ENCODE measurements around the gene HDAC4.

The HDAC4 gene

DNA sequence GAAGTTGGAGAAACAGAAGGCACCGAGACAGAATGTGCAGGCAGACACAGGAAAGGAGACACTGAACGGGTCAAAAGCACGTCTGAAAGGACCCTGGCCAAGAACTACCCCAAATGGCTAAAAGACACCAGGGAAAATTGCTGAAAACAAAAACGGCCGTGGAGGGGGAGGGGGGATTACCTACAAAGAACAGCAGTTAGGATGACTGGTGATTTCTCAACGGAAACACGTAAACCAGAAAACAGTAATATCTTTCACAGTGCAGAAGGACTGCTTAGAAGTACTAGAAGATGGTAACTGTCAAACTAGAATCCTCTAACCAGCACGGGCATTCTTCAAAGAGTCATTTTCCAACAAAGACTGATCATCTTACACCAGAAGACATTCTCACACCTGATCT, 142.6 kb downstream of the HDAC4 start:
- DNase-seq (ENCODE audit: low spot score): no peak
- in situ Hi-C loops (cut with MboI; ENCODE audit: low pct_unique_long_range_greater_than_20kb, low sequenced_read_pairs, unreplicated experiment): no loop called here
- TF ChIP-seq, protein P1, sequence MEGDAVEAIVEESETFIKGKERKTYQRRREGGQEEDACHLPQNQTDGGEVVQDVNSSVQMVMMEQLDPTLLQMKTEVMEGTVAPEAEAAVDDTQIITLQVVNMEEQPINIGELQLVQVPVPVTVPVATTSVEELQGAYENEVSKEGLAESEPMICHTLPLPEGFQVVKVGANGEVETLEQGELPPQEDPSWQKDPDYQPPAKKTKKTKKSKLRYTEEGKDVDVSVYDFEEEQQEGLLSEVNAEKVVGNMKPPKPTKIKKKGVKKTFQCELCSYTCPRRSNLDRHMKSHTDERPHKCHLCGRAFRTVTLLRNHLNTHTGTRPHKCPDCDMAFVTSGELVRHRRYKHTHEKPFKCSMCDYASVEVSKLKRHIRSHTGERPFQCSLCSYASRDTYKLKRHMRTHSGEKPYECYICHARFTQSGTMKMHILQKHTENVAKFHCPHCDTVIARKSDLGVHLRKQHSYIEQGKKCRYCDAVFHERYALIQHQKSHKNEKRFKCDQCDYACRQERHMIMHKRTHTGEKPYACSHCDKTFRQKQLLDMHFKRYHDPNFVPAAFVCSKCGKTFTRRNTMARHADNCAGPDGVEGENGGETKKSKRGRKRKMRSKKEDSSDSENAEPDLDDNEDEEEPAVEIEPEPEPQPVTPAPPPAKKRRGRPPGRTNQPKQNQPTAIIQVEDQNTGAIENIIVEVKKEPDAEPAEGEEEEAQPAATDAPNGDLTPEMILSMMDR (IDR thresholded peaks at IDR 0.05; ENCODE audit: extremely low read depth, insufficient read depth, missing control alignments): no peak

DNA sequence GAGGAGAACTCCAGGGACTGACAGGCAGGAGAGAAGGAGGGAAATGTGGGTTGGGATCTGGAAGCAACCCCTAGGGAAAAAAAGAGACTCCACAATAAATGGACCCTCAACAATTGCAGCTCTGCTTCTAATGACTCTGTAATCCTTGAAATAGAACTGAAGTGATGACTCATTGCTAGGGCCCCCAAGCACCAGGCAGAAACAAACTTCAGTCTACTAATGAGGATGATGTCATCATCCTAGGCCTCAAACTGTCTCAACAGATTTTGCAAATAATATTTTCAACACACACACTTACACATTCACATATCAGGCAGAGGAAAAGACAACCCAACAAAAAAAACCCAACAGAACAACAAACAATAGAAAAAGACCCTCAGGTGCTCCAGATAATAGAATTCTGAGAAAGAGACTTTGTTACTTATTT, 143.3 kb downstream of the HDAC4 start:
- TF ChIP-seq, protein P1 (IDR thresholded peaks at IDR 0.05; ENCODE audit: extremely low read depth, insufficient read depth, missing control alignments): no peak
- peak; percentile 75 for DNase-seq (ENCODE audit: low spot score)
- in situ Hi-C loops (cut with MboI; ENCODE audit: low pct_unique_long_range_greater_than_20kb, low sequenced_read_pairs, unreplicated experiment): no loop called here

DNA sequence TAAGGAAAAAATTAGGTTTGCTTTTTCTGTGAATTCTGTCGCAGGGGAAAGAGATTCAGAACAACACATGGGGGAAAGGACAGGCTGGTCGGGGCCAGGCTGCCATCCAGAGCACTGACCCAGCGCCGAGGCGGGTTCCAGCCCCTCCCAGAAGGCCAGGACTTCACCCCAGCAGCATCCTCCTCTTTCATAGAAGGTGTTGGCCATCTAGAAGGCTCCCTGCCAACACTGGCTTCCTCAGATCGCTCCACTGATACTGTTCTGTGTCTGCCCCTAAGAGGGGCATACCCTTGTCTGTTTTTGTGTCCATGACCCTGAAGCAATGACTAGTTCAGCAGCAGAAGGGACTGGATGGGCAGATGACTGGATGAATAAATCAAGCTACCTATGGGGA, 144.5 kb downstream of the HDAC4 start:
- DNase-seq (ENCODE audit: low spot score): no peak
- TF ChIP-seq, protein P1 (IDR thresholded peaks at IDR 0.05; ENCODE audit: extremely low read depth, insufficient read depth, missing control alignments): no peak
- in situ Hi-C loops (cut with MboI; ENCODE audit: low pct_unique_long_range_greater_than_20kb, low sequenced_read_pairs, unreplicated experiment): no loop called here

DNA sequence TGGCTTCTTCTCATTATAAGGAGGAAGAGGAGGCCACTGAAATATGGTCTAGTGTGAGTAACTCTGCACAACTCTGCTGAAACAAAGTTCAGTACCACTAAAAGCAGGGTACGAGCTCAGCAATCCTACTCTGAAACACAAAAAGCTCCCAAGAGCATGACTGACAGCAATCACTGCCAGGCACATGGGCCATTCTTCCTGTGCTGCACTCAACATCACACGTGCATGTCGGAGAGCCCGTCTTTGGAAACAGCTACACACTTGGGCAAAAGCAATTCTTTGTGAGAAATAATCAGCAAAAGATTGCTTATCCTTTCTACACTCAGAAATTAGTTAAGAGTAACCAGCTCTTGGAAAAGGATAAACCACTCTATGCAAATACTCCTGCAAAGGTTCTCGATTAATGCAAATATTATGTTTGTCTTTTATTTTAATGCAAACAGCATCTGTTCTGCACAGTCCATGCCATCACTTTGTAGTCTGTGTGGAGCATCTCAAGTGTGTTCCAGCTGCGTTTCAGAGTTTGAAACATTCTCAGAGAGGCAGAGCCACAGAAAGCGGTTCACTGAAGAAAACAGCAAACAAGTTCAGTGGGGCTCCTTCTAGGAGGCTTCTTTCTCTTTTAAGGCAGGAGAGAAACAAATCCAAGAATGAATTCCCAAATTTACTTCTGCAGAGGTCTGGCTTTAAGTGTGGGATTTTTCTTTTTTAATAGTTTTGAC, 145.0 kb downstream of the HDAC4 start:
- in situ Hi-C loops (cut with MboI; ENCODE audit: low pct_unique_long_range_greater_than_20kb, low sequenced_read_pairs, unreplicated experiment): no loop called here

DNA sequence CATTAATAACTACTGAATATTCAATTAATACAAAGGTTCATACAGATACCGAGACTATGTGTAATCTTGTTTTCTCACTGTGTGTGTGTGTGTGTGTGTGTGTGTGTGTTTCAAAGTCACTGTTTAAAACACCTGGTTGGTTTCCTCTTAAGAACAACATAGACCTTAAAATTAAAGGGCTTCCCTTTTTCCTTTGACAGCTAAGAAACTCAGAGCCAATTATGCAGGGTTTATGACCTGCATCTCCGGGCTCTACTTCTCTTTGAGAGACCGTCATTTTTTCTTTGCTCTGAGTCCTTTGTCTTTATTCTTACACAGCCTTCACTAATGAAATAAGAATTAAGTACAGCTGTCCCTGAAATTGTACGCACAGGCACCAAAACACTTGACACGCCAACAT, 145.6 kb downstream of the HDAC4 start:
- in situ Hi-C loops (cut with MboI; ENCODE audit: low pct_unique_long_range_greater_than_20kb, low sequenced_read_pairs, unreplicated experiment): no loop called here
- no peak for DNase-seq (ENCODE audit: low spot score)
- TF ChIP-seq, protein P1 (IDR thresholded peaks at IDR 0.05; ENCODE audit: extremely low read depth, insufficient read depth, missing control alignments): no peak

More for the DNA sequence above, 145.0 kb downstream of the HDAC4 start:
- TF ChIP-seq, protein P1 (IDR thresholded peaks at IDR 0.05; ENCODE audit: extremely low read depth, insufficient read depth, missing control alignments): no peak
- no peak for DNase-seq (ENCODE audit: low spot score)

DNA sequence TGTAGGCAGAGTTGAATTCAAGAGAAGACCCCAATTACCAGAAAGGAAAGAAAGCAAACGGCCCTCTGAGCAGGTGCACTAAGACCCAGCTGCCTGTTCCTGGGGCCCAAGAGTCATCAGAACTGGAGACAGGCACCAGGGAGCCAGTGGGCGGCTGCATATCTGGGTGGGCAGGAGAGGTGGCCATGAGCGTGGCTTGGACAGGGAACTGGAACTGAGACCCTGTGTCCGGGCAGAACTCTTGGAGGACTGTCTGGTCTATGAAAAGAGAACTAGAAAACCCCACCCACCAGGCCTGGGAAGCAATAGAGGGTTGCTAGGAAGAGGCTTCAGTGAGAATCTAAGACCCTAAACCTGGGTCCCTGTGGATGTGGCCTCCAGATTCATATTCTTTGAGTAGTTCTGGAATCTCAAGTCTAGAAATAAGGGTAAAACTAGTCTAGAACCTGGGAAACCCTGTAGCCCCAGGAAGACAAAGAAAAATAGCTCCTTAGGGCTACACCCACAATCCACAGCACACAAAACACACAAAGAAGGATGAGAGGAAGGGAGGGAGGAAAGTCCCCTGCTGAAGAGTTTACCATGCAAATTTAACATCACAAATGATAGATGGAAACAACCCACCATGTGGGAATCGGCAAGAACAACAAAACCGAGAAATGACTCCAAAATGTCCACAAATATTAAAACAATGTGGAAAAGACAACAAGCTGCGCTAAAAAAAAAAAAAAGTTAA, 147.0 kb downstream of the HDAC4 start:
- in situ Hi-C loops (cut with MboI; ENCODE audit: low pct_unique_long_range_greater_than_20kb, low sequenced_read_pairs, unreplicated experiment): no loop called here
- no peak for DNase-seq (ENCODE audit: low spot score)
- TF ChIP-seq, protein P1 (IDR thresholded peaks at IDR 0.05; ENCODE audit: extremely low read depth, insufficient read depth, missing control alignments): no peak

Data from GM13977 (cell line).